ENCODE measurements around the gene HOXC9.

HOXC9 gene

GRCh38 chr12:53994264-53995001 is 5.5 kb upstream of the HOXC9 start (continued):
- TF ChIP-seq EGR2 (tag by site-specific recombination; IDR thresholded peaks at IDR 0.05; ENCODE audit: low read depth), result peak; percentile 49
- TF ChIP-seq PATZ1 (tag by site-specific recombination; IDR thresholded peaks at IDR 0.05), result peak; percentile 66
- TF ChIP-seq GLIS2 (tag by site-specific recombination; IDR thresholded peaks at IDR 0.05), result 0 out of 2 replicates have a peak, but pooled peaks have one; percentile 28
- TF ChIP-seq PRDM6 (tag by site-specific recombination; IDR thresholded peaks at IDR 0.05), result no peak
- TF ChIP-seq KLF1 (tag by site-specific recombination; IDR thresholded peaks at IDR 0.05), result 0 out of 2 replicates have a peak, but pooled peaks have one; percentile 32
- no peak for TF ChIP-seq PRDM2 (tag by site-specific recombination; IDR thresholded peaks at IDR 0.05; ENCODE audit: borderline replicate concordance)
- peak; percentile 64 for TF ChIP-seq ZNF366 (tag by site-specific recombination; conservative IDR thresholded peaks at IDR 0.05)
- TF ChIP-seq ZFHX2 (tag by site-specific recombination; conservative IDR thresholded peaks at IDR 0.05), result peak; percentile 77
- peak; percentile 30; the same call in 1 of the 2 replicates for TF ChIP-seq SP3 (tag by site-specific recombination; IDR thresholded peaks at IDR 0.05)
- peak; percentile 20; the same call in 1 of the 2 replicates for TF ChIP-seq OVOL3 (tag by site-specific recombination; IDR thresholded peaks at IDR 0.05)
- TF ChIP-seq ZNF621 (tag by site-specific recombination; IDR thresholded peaks at IDR 0.05), result no peak
- no peak for TF ChIP-seq PBX3 (CRISPR knock-in tag; IDR thresholded peaks at IDR 0.05)
- TF ChIP-seq ZSCAN30 (tag by site-specific recombination; IDR thresholded peaks at IDR 0.05), result 0 out of 2 replicates have a peak, but pooled peaks have one; percentile 19
- peak; percentile 53 for TF ChIP-seq ZBTB26 (tag by site-specific recombination; optimal IDR thresholded peaks at IDR 0.05)
- TF ChIP-seq ZNF335 (tag by site-specific recombination; conservative IDR thresholded peaks at IDR 0.05), result peak; percentile 71

All from HEK293 (cell line).